Activated CD8-positive, alpha-beta T cell treated with anti-CD3 and anti-CD28 coated beads for 36 hours (primary cell): ENCODE measurements around the gene BANK1. TPM values are rescaled to one million over a fixed set of nuclear protein-coding genes. Genes with fewer than 3 reads are reported as not detected.

Experiments used
- ATAC-seq: fragments of 200-7000 bp; cut with Tn5 transposase; one replicate; pipeline ENCODE4 v1.10.0; 2021; ENCODE audit warnings: mild to moderate bottlenecking, moderate library complexity
- CTCF ChIA-PET: fragments of 350-600 bp; sonication (Branson Sonifier 250); formaldehyde crosslinking; loops from one replicate; lab custom pipeline; 2021; ENCODE audit warnings: antibody characterized with exemption; lab: Charles Lee
- POLR2A ChIA-PET: fragments of 350-600 bp; sonication (Branson Sonifier 250); formaldehyde crosslinking; loops from one replicate; lab custom pipeline; 2021; ENCODE audit warnings: antibody characterized with exemption; lab: Charles Lee
- DNase-seq: peaks from one replicate; pipeline ENCODE4 v3.0.0-alpha.2; 2020
- H3K27ac Mint-ChIP-seq: one replicate; pipeline ENCODE4 v1.8.0; 2021; ENCODE audit warnings: mild to moderate bottlenecking, mixed read lengths
- H3K27me3 Mint-ChIP-seq: one replicate; pipeline ENCODE4 v1.8.0; 2021; ENCODE audit warnings: mixed read lengths
- H3K36me3 Mint-ChIP-seq: one replicate; pipeline ENCODE4 v1.8.0; 2021; ENCODE audit warnings: low read depth, mixed read lengths
- H3K4me1 Mint-ChIP-seq: one replicate; pipeline ENCODE4 v1.8.0; 2021; ENCODE audit warnings: low read depth, mixed read lengths
- H3K4me3 Mint-ChIP-seq: one replicate; pipeline ENCODE4 v1.8.0; 2021; ENCODE audit warnings: mild to moderate bottlenecking, moderate library complexity, mixed read lengths
- H3K9me3 Mint-ChIP-seq: one replicate; pipeline ENCODE4 v1.8.0; 2021; ENCODE audit warnings: mixed read lengths
- CTCF ChIP-seq: fragments of 200-600 bp; IDR thresholded peaks from one replicate; pipeline ENCODE4 v1.8.0; 2022; ENCODE audit warnings: antibody characterized with exemption, mild to moderate bottlenecking
- intact Hi-C: fragments of 100-400 bp; cut with micrococcal nuclease; formaldehyde crosslinking; loops from one replicate; pipeline ENCODE4 v1.10.0; 2022
- total RNA-seq, 2 experiments: library from RNA; stranded (reverse); gene quantifications; one replicate each; pipeline ENCODE4 v1.2.3, GENCODE V29; 2021

The BANK1 gene
- total RNA-seq, 2 experiments from 2014 or later, result 0.09 to 0.34 TPM

DNA sequence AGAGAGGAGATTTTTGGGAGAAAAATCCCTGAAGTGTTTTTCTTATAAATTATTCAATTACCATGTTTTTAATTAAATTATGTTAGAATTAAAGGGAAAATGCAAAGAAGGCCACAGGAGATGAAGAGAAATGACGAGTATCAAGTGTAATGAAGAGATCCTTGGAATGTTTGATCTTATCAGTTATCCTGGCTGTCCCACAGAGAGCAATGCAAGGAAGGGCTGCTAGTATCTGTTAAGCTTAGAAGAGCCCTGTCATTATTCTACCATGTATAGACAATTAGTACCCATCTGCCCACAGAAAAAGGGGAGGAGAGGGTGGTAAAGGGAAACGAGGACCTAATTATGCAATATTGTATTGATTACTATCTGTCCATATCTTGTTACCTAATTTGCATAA is 257.1 kb downstream of the BANK1 start:
- intact Hi-C loops, result no loop called here
- ATAC-seq, result no peak
- Mint-ChIP-seq H3K4me1 (peaks cover under 1% of the 10 kb centered on the region), H3K27me3 (peaks cover 3% of the 10 kb centered on the region), H3K9me3 (no peaks in the 10 kb centered on the region), H3K27ac (no peak overlapping the region), H3K36me3 (no peaks in the 10 kb centered on the region), H3K4me3 (no peak overlapping the region)
- ChIA-PET CTCF (no interaction called here), POLR2A (no interaction called here)
- DNase-seq, result no peak
- TF ChIP-seq CTCF, result no peak

DNA sequence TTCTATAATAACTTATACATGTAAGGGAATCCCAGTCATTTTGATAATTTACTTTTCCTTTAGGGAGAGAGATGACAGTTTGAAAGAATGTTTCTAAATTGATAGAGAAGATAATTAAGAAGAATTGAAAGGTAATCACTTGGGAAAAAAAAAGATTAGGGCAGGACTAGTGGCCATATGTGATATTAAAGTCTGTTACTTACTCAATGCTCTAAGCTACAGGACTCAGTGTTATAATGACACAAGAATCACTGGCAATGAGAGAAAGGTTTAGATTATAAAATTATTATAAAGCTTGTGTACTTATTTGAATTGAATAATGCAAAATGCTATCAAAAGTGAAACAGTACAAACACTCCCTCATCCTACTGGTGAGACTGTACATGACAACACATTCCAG is 265.3 kb downstream of the BANK1 start:
- no peak for TF ChIP-seq CTCF
- H3K27me3 Mint-ChIP-seq, result peaks cover 2% of the 10 kb centered on the region
- CTCF ChIA-PET, result no interaction called here
- POLR2A ChIA-PET, result no interaction called here
- no peaks in the 10 kb centered on the region for H3K36me3 Mint-ChIP-seq
- no peak for DNase-seq
- H3K4me1 Mint-ChIP-seq, result peaks cover 3% of the 10 kb centered on the region
- no peak for ATAC-seq
- H3K27ac Mint-ChIP-seq, result no peak overlapping the region
- H3K9me3 Mint-ChIP-seq, result no peaks in the 10 kb centered on the region
- intact Hi-C loops, result no loop called here
- H3K4me3 Mint-ChIP-seq, result no peak overlapping the region

DNA sequence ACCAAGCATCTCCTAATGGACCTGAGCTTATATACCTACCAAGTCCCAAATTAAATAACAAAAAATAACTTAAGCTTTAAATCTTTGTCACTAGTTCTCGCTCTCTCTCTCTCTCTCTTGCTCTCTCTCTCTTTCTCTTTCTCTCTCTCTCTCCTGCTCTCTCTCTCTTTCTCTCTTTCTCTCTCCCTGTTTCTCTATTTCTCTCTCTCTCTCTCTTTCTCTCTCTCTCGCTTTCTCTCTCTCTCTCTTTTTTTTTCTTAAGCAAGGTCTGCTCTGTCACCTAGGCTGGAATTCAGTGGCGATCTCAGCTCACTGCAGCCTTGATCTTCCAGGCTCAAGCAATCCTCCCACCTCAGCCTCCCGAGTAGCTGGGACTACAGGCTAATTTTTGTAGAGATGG is 266.6 kb downstream of the BANK1 start:
- CTCF ChIA-PET, result interaction anchor here (0.7 kb wide), 1 partner anchor 260 kb away, joined by 3 read pairs; no protein-coding TSS in a partner anchor
- Mint-ChIP-seq H3K4me3 (no peak overlapping the region), H3K27me3 (peaks cover 2% of the 10 kb centered on the region), H3K36me3 (no peaks in the 10 kb centered on the region), H3K27ac (no peak overlapping the region), H3K4me1 (peaks cover 3% of the 10 kb centered on the region), H3K9me3 (no peaks in the 10 kb centered on the region)
- DNase-seq (no peak), ATAC-seq (no peak)
- intact Hi-C loops, result no loop called here
- TF ChIP-seq CTCF, result no peak
- POLR2A ChIA-PET, result no interaction called here

- no peak for ATAC-seq
- ChIA-PET POLR2A (no interaction called here), CTCF (no interaction called here)
- H3K9me3 Mint-ChIP-seq, result no peaks in the 10 kb centered on the region
- peak; percentile 4 for DNase-seq
- intact Hi-C loops, result no loop called here
- no peak overlapping the region for H3K4me3 Mint-ChIP-seq
- no peaks in the 10 kb centered on the region for H3K36me3 Mint-ChIP-seq
- H3K27me3 Mint-ChIP-seq, result no peaks in the 10 kb centered on the region
- H3K27ac Mint-ChIP-seq, result no peak overlapping the region
- TF ChIP-seq CTCF, result no peak
- H3K4me1 Mint-ChIP-seq, result no peaks in the 10 kb centered on the region
These were observed 270.6 kb downstream of the BANK1 start for GRCh38 chr4:102061133-102061532.

DNA sequence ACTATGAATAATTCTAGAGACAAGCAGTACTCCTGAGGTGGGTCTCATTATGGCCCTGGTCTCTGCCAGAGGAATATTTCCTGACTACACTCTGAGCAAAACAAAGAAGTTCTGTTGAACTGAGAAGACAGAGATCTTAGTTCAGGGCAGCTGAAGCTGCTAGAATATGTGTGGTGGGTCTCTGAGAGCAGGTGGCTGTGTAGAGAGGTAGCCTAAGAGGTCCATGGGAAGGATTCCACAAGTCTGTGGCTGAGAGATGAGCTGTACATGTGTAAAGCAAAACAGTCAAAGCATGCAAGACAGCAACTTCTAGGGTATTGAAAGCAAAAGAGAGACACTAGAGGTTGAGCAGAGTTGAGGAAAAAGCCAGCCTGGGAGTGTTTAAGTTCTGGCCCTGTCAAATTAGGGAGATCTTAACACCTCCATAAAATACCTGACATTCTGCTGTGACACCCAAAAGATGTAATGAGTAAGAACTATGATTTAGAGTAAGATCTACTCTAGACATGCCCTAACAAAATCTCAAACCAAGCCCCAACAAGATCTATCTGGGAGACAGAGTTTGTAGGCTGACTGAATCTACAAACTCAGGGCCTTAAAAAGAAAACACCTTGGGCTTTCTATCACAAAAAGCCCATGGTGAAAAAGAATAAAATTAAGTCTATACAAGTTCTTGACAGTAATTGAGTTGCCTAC is 274.4 kb downstream of the BANK1 start:
- Mint-ChIP-seq H3K4me1 (no peaks in the 10 kb centered on the region), H3K27me3 (no peaks in the 10 kb centered on the region), H3K9me3 (no peaks in the 10 kb centered on the region), H3K4me3 (no peak overlapping the region), H3K27ac (no peak overlapping the region), H3K36me3 (no peaks in the 10 kb centered on the region)
- no peak for DNase-seq
- intact Hi-C loops, result no loop called here
- ChIA-PET CTCF (no interaction called here), POLR2A (no interaction called here)
- no peak for ATAC-seq
- TF ChIP-seq CTCF, result no peak
